GM19351 (cell line): ENCODE results near the gene HLA-G.

Source experiments
- ATAC-seq: cut with Tn5 transposase; IDR thresholded peaks from one replicate; pipeline ENCODE4 v1.9.1; 2021; ENCODE audit warnings: mild to moderate bottlenecking, moderate library complexity; ENCODE audit not compliant: unreplicated experiment

The HLA-G gene

GRCh38 chr6:29815118-29815750 lies 12.4 kb upstream of the HLA-G start:
- ATAC-seq, result no peak

GRCh38 chr6:29816030-29816429 lies 11.6 kb upstream of the HLA-G start:
- no peak for ATAC-seq

GRCh38 chr6:29818892-29819291 lies 8.7 kb upstream of the HLA-G start:
- no peak for ATAC-seq

GRCh38 chr6:29824144-29824543 lies 3.5 kb upstream of the HLA-G start:
- ATAC-seq, result no peak

GRCh38 chr6:29825848-29826247 lies 1.8 kb upstream of the HLA-G start:
- no peak for ATAC-seq

GRCh38 chr6:29826271-29826670 lies 1.4 kb upstream of the HLA-G start:
- no peak for ATAC-seq

- no peak for ATAC-seq
These were observed 809 bp downstream of the HLA-G start for GRCh38 chr6:29828471-29828797.

- no peak for ATAC-seq
These were observed 2.1 kb downstream of the HLA-G start for GRCh38 chr6:29829766-29830165.

GRCh38 chr6:29830409-29830808 lies 2.8 kb downstream of the HLA-G start:
- no peak for ATAC-seq

GRCh38 chr6:29831776-29832175 lies 4.2 kb downstream of the HLA-G start:
- no peak for ATAC-seq

- ATAC-seq, result no peak
These were observed 7.2 kb downstream of the HLA-G start for GRCh38 chr6:29834564-29835436.

GRCh38 chr6:29839917-29840316 lies 12.3 kb downstream of the HLA-G start:
- no peak for ATAC-seq

GRCh38 chr6:29841030-29841429 lies 13.4 kb downstream of the HLA-G start:
- no peak for ATAC-seq

- no peak for ATAC-seq
These were observed 17.9 kb downstream of the HLA-G start for GRCh38 chr6:29845405-29846006.

- no peak for ATAC-seq
These were observed 20.4 kb downstream of the HLA-G start for GRCh38 chr6:29847871-29848630.

- no peak for ATAC-seq
These were observed 22.5 kb downstream of the HLA-G start for GRCh38 chr6:29850011-29850553.

- ATAC-seq, result no peak
These were observed 23.6 kb downstream of the HLA-G start for GRCh38 chr6:29851190-29851589.

GRCh38 chr6:29853245-29853644 lies 25.6 kb downstream of the HLA-G start:
- no peak for ATAC-seq

GRCh38 chr6:29858006-29858405 lies 30.4 kb downstream of the HLA-G start:
- no peak for ATAC-seq

GRCh38 chr6:29861521-29862255 lies 34.1 kb downstream of the HLA-G start:
- no peak for ATAC-seq
